NCI-H345 treated with DMSO at 0.1 percent for 48 hours (cell line): ENCODE measurements around the gene GRK1.

Experiments
- DNase-seq: peaks from one replicate; lab custom pipeline; 2025; ENCODE audit not compliant: unreplicated experiment; lab: John Stamatoyannopoulos, UW

The GRK1 gene

GRCh38 chr13:113632706-113633484 is 34.1 kb upstream of the GRK1 start:
- DNase-seq = no peak

- DNase-seq = no peak
Measured at GRCh38 chr13:113633485-113633873, 33.5 kb upstream of the GRK1 start.

- no peak for DNase-seq
Measured at GRCh38 chr13:113634279-113635047, 32.6 kb upstream of the GRK1 start.

- DNase-seq = no peak
Measured at GRCh38 chr13:113635048-113635420, 32.0 kb upstream of the GRK1 start.

GRCh38 chr13:113635709-113636108 is 31.3 kb upstream of the GRK1 start:
- DNase-seq = no peak

GRCh38 chr13:113636266-113636963 is 30.6 kb upstream of the GRK1 start:
- no peak for DNase-seq

- DNase-seq = no peak
Measured at GRCh38 chr13:113637262-113638160, 29.5 kb upstream of the GRK1 start.

- no peak for DNase-seq
Measured at GRCh38 chr13:113638173-113638746, 28.8 kb upstream of the GRK1 start.

- no peak for DNase-seq
Measured at GRCh38 chr13:113638806-113639205, 28.2 kb upstream of the GRK1 start.

GRCh38 chr13:113639616-113640262 is 27.3 kb upstream of the GRK1 start:
- no peak for DNase-seq

GRCh38 chr13:113641426-113641825 is 25.6 kb upstream of the GRK1 start:
- no peak for DNase-seq

GRCh38 chr13:113642563-113642962 is 24.5 kb upstream of the GRK1 start:
- DNase-seq = no peak

GRCh38 chr13:113643593-113643992 is 23.4 kb upstream of the GRK1 start:
- DNase-seq = no peak

- DNase-seq = no peak
Measured at GRCh38 chr13:113644800-113645199, 22.2 kb upstream of the GRK1 start.

GRCh38 chr13:113645329-113645728 is 21.7 kb upstream of the GRK1 start:
- DNase-seq = no peak

GRCh38 chr13:113646376-113646775 is 20.6 kb upstream of the GRK1 start:
- no peak for DNase-seq

GRCh38 chr13:113646921-113647340 is 20.1 kb upstream of the GRK1 start:
- DNase-seq = no peak

- DNase-seq = peak; percentile 93
Measured at GRCh38 chr13:113647351-113648215, 19.4 kb upstream of the GRK1 start.

GRCh38 chr13:113648216-113648610 is 18.8 kb upstream of the GRK1 start:
- DNase-seq = no peak
